NB4 (cell line): ENCODE measurements around the gene ATIC.

ENCODE experiments used
- CTCF ChIP-seq: IDR thresholded peaks from one replicate; pipeline ENCODE4 v1.5.1; 2012; ENCODE audit warnings: low read depth, low read length
- MAX ChIP-seq: IDR thresholded peaks from 2 replicates; pipeline ENCODE4 v1.6.1; 2011; ENCODE audit warnings: low read depth, low read length
- MYC ChIP-seq: IDR thresholded peaks from 2 replicates; pipeline ENCODE4 v1.6.1; 2011; ENCODE audit warnings: low read depth, low read length
- POLR2A ChIP-seq: IDR thresholded peaks from 2 replicates; pipeline ENCODE4 v1.6.1; 2011; ENCODE audit warnings: mild to moderate bottlenecking; ENCODE audit not compliant: insufficient read length; ENCODE audit errors: extremely low read depth

- TF ChIP-seq CTCF (no peak), MAX (no peak), POLR2A (no peak), MYC (no peak)
Observed at GRCh38 chr2:215313255-215313613, 1.4 kb downstream of the ATIC start.
